ENCODE measurements around the gene TRAK1. TPM values are rescaled to one million over a fixed set of nuclear protein-coding genes. Genes with fewer than 3 reads are reported as not detected.

TRAK1 gene
- total RNA-seq, 1 donor from 2014 or later = 36.8 TPM

DNA sequence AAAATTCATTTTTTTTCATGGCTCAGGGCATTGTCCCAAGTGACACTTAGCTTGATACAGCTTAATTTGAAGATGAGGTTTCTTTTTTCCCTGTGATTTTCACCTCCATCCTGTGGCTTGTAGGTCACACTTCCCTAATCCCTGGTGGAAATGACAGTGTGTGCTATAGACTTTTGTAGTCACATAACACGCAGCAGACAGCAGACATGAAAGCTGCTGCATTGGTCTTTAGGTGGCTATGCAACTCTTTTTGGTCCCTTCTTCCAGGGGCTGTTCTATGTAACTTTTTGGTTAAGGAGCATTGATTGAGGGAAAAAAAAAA, 38.8 kb downstream of the TRAK1 start:
- Histone ChIP-seq H3K27me3 (no peaks in the 10 kb centered on the region), H3K27ac (no peak overlapping the region), H3K4me1 (no peaks in the 10 kb centered on the region), H3K4me3 (no peak overlapping the region), H3K36me3 (peaks cover 0 to 24% of the 10 kb centered on the region in 2 donors), H3K9me3 (no peaks in the 10 kb centered on the region)
- intact Hi-C loops (cut with DNase I) = no loop called here
- DNase-seq (ENCODE audit: extremely low spot score in 2 of 2) = no peak
- TF ChIP-seq, protein P1, sequence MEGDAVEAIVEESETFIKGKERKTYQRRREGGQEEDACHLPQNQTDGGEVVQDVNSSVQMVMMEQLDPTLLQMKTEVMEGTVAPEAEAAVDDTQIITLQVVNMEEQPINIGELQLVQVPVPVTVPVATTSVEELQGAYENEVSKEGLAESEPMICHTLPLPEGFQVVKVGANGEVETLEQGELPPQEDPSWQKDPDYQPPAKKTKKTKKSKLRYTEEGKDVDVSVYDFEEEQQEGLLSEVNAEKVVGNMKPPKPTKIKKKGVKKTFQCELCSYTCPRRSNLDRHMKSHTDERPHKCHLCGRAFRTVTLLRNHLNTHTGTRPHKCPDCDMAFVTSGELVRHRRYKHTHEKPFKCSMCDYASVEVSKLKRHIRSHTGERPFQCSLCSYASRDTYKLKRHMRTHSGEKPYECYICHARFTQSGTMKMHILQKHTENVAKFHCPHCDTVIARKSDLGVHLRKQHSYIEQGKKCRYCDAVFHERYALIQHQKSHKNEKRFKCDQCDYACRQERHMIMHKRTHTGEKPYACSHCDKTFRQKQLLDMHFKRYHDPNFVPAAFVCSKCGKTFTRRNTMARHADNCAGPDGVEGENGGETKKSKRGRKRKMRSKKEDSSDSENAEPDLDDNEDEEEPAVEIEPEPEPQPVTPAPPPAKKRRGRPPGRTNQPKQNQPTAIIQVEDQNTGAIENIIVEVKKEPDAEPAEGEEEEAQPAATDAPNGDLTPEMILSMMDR (IDR thresholded peaks at IDR 0.05) = no peak
- TF ChIP-seq POLR2AphosphoS5 (IDR thresholded peaks at IDR 0.05; ENCODE audit: insufficient read depth in 1 of 2, low read depth in 1 of 2) = no peak
- no peak for TF ChIP-seq POLR2A (IDR thresholded peaks at IDR 0.05)

DNA sequence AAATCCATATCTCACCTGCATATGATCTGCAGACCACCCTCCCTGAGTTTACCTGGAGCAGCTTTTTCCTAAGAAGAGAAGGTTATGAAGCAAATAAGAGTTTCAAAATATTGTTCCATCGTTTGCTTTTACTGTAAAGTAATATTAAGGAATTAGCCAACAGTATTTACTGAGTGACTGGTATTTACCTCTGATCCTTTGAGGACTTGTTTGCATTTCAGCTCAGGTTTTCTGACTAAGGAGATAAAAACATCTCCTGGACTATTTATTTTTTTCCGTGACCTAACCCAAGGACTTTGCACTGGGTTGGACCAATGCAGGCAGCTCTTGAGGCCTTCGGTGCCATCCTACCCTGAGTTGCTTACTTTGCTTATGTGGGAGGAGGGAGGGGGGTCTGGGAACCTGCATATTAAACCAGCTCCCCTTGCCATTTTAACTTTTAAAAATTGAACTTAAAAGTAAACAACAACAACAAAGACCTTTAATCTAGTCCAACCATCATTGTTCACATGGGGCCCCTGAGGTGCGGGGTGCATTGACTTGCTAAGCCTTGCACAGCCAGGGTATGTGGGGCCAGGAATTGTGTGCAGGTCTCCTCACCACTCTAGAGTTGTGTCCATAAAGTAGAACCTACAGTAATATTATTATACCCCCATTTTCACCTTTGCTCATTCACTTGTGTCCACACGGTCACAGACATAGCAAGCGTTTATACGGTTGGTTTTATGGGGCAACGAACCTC, 39.3 kb downstream of the TRAK1 start:
- intact Hi-C loops (cut with DNase I) = no loop called here
- H3K27me3 ChIP-seq = no peaks in the 10 kb centered on the region
- peaks cover 0 to 19% of the 10 kb centered on the region in 2 donors for H3K36me3 ChIP-seq
- TF ChIP-seq, protein P1 (IDR thresholded peaks at IDR 0.05) = no peak
- TF ChIP-seq POLR2AphosphoS5 (IDR thresholded peaks at IDR 0.05; ENCODE audit: insufficient read depth in 1 of 2, low read depth in 1 of 2) (no peak), POLR2A (IDR thresholded peaks at IDR 0.05) (no peak)
- no peak overlapping the region for H3K27ac ChIP-seq
- no peaks in the 10 kb centered on the region for H3K4me1 ChIP-seq
- no peaks in the 10 kb centered on the region for H3K9me3 ChIP-seq
- no peak overlapping the region for H3K4me3 ChIP-seq
- DNase-seq (ENCODE audit: extremely low spot score in 2 of 2) = peak in 1 of 2 donors; percentile 65

DNA sequence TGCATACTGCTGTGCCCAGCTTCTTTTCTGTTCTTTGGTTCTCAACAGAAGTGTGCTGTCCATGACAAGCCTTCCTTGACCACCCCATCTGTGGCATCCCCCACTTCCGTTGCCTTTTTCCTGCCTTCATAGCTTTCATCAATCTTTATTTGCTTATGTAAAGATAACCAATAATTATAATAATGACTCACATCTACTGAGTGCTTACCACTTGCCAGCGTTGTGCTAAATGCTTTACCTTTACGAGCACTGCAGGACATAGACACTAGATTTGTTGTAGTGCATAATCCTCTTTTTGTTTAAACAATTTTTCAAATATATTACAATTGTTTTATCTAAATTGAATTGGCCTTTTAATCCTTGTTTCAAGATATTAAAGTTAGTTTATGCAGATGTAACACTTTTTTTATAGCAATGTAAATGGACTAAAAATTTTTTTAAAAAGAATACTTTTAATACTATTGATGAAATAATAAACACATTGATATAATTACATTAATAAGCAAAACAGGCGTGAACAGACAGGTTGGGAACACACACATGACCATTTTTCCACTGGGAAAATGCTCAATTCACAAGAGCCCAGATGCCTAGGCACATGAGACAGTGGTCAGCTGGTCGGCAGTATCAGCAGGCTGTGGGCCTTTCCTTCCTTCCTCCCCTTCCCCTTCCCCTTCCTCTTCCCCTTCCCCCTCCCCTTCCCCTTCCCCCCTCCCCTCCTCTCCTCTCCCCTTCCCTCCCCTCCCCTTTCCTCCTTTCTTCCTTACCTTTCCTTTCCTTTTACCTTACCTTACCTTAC, 42.5 kb downstream of the TRAK1 start:
- no peaks in the 10 kb centered on the region for H3K27me3 ChIP-seq
- DNase-seq (ENCODE audit: extremely low spot score in 2 of 2) = no peak
- no peaks in the 10 kb centered on the region for H3K4me1 ChIP-seq
- H3K36me3 ChIP-seq = no peaks in the 10 kb centered on the region
- TF ChIP-seq POLR2AphosphoS5 (IDR thresholded peaks at IDR 0.05; ENCODE audit: insufficient read depth in 1 of 2, low read depth in 1 of 2) (no peak), POLR2A (IDR thresholded peaks at IDR 0.05) (no peak)
- TF ChIP-seq, protein P1 (IDR thresholded peaks at IDR 0.05) = no peak
- no peak overlapping the region for H3K27ac ChIP-seq
- intact Hi-C loops (cut with DNase I) = no loop called here
- H3K4me3 ChIP-seq = no peak overlapping the region
- H3K9me3 ChIP-seq = no peaks in the 10 kb centered on the region

DNA sequence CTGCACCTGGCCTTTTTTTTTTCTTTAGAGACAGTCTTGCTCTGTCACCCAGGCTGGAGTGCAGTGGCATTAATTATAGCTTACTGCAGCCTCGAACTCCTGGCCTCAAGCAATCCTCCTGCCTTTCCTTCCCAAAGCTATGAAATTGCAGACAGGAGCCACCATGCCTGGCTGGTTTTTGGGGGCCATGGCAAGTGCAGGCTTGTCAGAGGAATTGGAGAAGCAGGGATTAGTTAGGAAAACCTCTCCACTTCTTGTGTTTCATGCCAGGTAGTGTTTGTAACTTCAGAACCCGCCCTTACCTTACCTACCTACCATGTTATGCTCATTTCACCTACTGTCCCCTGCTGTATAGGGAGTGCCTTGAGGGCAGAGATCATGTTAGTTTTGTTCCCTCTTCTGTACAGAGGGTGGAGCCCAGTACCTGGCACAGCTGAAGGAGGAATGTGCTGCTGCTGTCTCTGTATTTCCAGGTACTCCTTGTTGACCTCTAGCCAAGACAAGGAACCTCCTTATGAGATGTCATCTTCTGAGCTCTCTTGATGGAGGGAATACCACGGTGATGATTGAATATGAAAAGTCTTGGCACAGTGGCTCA, 43.8 kb downstream of the TRAK1 start:
- intact Hi-C loops (cut with DNase I) = no loop called here
- TF ChIP-seq, protein P1 (IDR thresholded peaks at IDR 0.05) = no peak
- TF ChIP-seq POLR2A (IDR thresholded peaks at IDR 0.05) = no peak
- TF ChIP-seq POLR2AphosphoS5 (IDR thresholded peaks at IDR 0.05; ENCODE audit: insufficient read depth in 1 of 2, low read depth in 1 of 2) = peak in 1 of 2 donors; percentile 55
- Histone ChIP-seq H3K4me1 (no peaks in the 10 kb centered on the region), H3K36me3 (no peaks in the 10 kb centered on the region), H3K9me3 (no peaks in the 10 kb centered on the region), H3K27ac (no peak overlapping the region), H3K4me3 (no peak overlapping the region), H3K27me3 (no peaks in the 10 kb centered on the region)
- peak in 1 of 2 donors; percentile 80 for DNase-seq (ENCODE audit: extremely low spot score in 2 of 2)

Data from vagina (tissue), 2 donors.